HPDE6-E6E7 (cell line): ENCODE data around the gene PAFAH1B2.

Experiments used
- DNase-seq: peaks from one replicate; pipeline ENCODE4 v3.0.0; 2011; ENCODE audit warnings: missing footprints; ENCODE audit errors: extremely low spot score

PAFAH1B2 gene

DNA sequence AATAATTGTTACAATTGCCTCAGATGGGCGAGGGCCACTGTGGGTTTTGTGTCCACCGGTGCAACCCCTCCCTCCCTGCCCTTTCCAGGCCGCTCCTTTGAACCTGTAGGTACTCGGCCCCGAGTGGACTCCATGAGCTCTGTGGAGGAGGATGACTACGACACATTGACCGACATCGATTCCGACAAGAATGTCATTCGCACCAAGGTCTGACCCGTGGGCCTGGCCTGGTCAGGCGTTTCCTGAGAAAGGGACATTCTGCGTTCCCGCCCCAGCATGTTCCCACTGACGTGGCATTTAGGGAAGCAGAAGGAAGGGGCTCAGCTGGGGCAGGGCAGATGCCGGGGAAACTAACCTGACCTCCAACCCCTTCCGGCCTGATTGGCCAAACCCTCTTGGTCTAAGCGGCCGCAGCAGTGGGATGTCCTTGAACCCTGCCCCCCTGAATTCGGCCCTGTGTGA lies 44.6 kb downstream of the PAFAH1B2 start:
- DNase-seq: no peak

GRCh38 chr11:117189191-117189940 lies 45.3 kb downstream of the PAFAH1B2 start:
- no peak for DNase-seq

DNA sequence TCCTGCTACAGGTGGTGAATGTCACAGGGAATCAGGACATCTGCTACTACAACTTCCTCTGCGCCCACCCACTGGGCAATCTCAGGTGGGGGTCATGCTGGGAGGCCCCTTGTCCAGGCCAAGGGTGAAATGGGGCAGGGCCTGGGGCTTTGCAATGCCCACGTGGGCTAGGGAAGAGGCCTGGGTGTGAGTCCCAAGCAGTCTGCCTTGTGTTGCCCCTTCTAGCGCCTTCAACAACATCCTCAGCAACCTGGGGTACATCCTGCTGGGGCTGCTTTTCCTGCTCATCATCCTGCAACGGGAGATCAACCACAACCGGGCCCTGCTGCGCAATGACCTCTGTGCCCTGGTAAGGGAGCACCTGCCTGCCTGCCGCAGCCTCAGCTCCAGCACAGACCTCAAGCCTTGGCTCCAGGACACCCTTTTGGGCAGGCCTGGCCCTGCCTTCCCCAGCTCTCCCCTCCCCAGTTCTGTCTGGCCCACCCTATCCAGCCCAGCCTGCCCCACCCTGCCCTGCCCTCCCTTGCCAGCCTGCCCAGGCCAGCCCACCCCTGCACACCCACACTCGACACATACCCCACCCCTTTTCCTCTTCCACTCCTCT lies 46.0 kb downstream of the PAFAH1B2 start:
- DNase-seq: no peak

- DNase-seq: no peak
Measured at GRCh38 chr11:117191680-117192400, 47.8 kb downstream of the PAFAH1B2 start.

GRCh38 chr11:117192401-117192875 lies 48.4 kb downstream of the PAFAH1B2 start:
- DNase-seq: no peak

DNA sequence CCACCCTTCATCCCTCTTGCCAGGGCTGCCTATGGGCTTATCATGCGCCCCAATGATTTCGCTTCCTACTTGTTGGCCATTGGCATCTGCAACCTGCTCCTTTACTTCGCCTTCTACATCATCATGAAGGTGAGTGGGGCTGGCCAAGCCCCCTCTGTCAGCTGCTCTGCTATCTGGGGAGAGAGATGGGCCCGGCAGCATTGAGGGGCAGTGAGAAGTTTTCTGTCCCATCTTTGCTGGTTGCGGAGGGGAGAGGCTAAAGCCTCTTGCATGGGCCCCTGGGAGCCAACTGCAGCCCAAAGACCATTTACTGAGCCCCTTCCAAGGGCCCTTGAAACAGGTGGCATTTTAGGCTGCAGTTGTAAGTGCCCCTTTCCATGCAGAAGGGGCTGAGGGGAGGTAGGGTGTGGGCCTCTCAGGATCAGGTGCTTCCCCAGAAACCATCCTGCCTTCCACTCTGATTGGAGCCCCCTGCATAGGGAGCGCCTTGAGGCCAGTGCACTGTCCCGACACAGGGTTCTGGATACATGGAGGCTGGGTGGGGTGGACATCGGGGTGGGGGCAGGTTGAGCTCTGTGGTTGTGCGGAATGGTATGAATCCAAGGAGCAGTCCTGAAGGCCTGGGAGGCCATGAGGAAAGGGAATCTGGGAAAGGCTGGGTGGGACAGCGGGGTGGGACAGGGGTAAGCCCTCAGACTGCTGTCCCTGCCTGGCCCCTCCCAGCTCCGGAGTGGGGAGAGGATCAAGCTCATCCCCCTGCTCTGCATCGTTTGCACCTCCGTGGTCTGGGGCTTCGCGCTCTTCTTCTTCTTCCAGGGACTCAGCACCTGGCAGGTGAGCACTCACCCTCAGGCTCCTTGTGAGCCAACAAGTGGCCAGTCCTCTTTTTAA lies 49.3 kb downstream of the PAFAH1B2 start:
- no peak for DNase-seq

- no peak for DNase-seq
Measured at GRCh38 chr11:117194267-117194666, 50.2 kb downstream of the PAFAH1B2 start.

DNA sequence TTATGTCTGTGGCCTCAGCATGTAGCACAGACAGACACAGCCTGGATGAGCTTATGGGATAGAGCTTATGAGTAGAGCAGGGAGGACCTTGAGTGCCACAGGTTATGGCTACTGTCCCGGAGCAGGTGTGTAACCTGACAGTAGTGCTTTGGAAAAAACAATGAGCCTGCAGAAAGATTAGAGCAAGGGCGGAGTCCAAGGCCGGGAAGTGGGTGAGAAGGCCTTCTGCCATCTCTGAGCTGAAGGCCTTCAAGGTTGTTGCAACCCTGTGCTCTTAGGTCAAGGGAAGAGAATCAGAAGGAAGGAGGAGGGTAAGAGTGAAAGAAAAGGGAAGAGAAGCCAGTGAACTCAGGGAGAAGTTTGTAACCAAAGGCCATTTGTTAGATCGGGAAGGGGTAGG lies 51.2 kb downstream of the PAFAH1B2 start:
- no peak for DNase-seq

DNA sequence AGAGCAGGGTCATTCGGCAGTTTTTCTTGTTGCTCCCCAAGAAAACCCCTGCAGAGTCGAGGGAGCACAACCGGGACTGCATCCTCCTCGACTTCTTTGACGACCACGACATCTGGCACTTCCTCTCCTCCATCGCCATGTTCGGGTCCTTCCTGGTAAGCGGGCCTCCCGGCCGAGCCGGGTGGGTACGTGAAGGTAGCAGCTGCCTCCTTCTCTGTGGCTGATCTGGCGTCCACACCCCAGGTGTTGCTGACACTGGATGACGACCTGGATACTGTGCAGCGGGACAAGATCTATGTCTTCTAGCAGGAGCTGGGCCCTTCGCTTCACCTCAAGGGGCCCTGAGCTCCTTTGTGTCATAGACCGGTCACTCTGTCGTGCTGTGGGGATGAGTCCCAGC lies 51.7 kb downstream of the PAFAH1B2 start:
- DNase-seq: no peak

DNA sequence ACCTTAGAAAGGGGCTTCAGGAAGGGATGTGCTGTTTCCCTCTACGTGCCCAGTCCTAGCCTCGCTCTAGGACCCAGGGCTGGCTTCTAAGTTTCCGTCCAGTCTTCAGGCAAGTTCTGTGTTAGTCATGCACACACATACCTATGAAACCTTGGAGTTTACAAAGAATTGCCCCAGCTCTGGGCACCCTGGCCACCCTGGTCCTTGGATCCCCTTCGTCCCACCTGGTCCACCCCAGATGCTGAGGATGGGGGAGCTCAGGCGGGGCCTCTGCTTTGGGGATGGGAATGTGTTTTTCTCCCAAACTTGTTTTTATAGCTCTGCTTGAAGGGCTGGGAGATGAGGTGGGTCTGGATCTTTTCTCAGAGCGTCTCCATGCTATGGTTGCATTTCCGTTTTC lies 52.9 kb downstream of the PAFAH1B2 start:
- no peak for DNase-seq

- DNase-seq: no peak
Measured at GRCh38 chr11:117197516-117198456, 53.7 kb downstream of the PAFAH1B2 start.

DNA sequence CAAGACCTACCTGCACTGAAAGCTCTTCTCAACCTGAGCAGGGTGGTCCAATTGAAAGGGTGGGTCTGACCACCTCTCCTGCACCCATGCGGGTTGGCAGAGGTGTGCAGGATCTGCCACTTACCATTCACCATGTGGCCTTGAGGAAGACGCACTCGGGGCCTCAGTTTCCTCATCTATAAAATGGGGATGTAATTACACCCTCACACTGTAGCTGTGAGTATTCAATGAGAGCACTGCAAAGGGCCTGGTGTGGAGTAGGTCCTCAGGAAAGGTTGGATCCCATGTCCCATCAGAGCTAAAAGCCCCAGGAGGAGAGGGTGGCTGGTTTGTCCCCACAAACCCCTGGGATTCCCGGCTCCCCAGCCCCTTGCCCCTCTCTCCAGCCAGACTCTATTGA lies 54.5 kb downstream of the PAFAH1B2 start:
- no peak for DNase-seq

DNA sequence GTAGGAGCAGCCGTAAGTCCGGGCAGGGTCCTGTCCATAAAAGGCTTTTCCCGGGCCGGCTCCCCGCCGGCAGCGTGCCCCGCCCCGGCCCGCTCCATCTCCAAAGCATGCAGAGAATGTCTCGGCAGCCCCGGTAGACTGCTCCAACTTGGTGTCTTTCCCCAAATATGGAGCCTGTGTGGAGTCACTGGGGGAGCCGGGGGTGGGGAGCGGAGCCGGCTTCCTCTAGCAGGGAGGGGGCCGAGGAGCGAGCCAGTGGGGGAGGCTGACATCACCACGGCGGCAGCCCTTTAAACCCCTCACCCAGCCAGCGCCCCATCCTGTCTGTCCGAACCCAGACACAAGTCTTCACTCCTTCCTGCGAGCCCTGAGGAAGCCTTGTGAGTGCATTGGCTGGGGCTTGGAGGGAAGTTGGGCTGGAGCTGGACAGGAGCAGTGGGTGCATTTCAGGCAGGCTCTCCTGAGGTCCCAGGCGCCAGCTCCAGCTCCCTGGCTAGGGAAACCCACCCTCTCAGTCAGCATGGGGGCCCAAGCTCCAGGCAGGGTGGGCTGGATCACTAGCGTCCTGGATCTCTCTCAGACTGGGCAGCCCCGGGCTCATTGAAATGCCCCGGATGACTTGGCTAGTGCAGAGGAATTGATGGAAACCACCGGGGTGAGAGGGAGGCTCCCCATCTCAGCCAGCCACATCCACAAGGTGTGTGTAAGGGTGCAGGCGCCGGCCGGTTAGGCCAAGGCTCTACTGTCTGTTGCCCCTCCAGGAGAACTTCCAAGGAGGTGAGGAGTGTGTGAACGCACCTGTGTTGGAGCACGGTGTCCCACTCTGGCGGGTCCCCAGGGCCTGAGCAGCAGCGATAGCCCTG lies 55.2 kb downstream of the PAFAH1B2 start, which contains the start of gene TAGLN:
Gene TAGLN, plus strand, starts transcription at position 318 of the 863 bp plus-strand sequence. CDS start 3,644 bp downstream, outside the sequence.
- DNase-seq: peak; percentile 50

DNA sequence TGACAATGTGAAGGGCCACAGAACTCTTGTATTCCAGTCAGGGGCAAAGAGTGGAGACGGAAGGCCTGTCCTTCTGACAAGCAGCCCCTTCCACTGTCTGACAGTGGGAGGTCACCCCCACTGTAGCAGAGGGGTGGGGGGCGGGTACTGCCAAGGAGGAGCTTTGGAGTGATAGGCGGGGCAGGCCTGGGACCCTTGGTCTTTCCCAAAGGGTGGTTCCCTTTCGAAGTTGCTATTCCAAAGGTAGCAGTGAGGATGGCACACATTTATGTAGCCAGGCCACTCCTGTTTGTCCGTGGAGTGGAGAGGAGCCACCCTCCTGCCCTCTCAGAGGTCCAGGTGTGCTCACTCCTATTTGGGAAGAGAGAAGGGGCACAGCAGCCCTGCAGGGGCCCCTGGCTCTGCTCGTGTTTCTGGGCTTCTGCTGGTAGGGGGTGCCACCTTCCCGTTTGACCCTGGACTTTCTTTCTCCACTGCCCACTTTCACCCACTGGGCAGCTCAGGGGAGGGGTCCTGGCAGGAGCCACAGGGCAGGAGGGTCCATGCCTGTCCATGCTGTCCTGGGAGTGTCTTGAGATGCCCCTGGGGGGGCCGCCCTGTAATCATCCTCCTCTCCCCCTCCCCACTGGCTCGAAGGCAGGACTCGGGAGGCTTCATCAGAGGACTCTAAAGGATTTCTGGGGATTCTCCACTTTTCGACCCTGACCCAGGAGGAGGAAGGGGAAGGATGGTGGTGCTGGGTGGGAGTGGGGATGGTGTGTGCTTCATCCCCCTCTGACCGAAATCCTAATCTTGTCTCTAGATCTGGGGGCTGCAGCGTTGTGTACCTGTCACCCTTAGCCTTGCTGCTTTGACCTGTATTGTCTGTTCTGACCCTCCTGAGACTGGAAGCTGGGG lies 56.1 kb downstream of the PAFAH1B2 start:
- no peak for DNase-seq

- no peak for DNase-seq
Measured at GRCh38 chr11:117200813-117201657, 56.9 kb downstream of the PAFAH1B2 start.

DNA sequence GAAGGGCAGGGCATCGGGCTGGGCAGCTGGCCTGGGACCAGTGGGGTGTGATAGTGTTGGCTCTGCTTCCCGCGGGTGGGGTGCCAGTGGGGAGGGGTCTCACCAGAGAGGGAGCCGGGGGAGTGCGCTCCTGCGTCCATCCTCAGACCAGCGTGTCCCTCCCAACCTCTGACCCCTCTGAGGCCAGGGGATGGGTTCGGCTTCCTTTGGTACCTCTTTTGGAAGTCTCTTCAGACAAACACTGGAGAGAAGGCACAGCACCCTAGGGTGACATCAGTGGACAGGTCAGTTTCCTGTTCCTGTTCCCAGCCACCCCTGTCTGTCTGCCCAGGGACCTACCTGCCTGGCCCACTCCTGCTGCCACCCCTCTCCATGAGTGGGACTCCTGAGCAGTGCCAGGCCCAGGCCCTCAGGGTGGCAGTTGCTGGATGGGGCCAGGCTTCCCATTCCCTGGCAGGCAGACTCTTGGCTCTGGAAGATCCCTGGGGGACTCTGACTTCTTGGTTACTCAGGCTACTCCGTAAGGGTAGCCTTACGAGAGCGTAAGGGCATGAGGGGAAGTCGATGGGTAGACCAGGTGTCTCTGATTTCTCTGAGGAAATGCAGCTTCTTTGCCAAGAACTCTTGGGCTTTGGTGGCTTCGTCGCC lies 57.7 kb downstream of the PAFAH1B2 start:
- no peak for DNase-seq
